Measurements from ENCODE around the gene LGALS3BP.
A peak's percentile ranks its signal among the peaks of the same experiment; 100 is the strongest.

LGALS3BP gene

GRCh38 chr17:78997231-78997741 is 17.6 kb upstream of the LGALS3BP start:
- no peak for DNase-seq (ENCODE audit: low read depth)
- H3K4me3 ChIP-seq (ENCODE audit: control insufficient read depth, low read depth, low read length), result no peak overlapping the region
- TF ChIP-seq, protein P1, sequence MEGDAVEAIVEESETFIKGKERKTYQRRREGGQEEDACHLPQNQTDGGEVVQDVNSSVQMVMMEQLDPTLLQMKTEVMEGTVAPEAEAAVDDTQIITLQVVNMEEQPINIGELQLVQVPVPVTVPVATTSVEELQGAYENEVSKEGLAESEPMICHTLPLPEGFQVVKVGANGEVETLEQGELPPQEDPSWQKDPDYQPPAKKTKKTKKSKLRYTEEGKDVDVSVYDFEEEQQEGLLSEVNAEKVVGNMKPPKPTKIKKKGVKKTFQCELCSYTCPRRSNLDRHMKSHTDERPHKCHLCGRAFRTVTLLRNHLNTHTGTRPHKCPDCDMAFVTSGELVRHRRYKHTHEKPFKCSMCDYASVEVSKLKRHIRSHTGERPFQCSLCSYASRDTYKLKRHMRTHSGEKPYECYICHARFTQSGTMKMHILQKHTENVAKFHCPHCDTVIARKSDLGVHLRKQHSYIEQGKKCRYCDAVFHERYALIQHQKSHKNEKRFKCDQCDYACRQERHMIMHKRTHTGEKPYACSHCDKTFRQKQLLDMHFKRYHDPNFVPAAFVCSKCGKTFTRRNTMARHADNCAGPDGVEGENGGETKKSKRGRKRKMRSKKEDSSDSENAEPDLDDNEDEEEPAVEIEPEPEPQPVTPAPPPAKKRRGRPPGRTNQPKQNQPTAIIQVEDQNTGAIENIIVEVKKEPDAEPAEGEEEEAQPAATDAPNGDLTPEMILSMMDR (conservative IDR thresholded peaks at IDR 0.05; ENCODE audit: control insufficient read depth, insufficient read depth, low read depth, low read length), result no peak

- DNase-seq (ENCODE audit: low read depth), result no peak
- H3K4me3 ChIP-seq (ENCODE audit: control insufficient read depth, low read depth, low read length), result no peak overlapping the region
- TF ChIP-seq, protein P1 (conservative IDR thresholded peaks at IDR 0.05; ENCODE audit: control insufficient read depth, insufficient read depth, low read depth, low read length), result no peak
Observed at GRCh38 chr17:78996781-78997201, 17.1 kb upstream of the LGALS3BP start.

DNA sequence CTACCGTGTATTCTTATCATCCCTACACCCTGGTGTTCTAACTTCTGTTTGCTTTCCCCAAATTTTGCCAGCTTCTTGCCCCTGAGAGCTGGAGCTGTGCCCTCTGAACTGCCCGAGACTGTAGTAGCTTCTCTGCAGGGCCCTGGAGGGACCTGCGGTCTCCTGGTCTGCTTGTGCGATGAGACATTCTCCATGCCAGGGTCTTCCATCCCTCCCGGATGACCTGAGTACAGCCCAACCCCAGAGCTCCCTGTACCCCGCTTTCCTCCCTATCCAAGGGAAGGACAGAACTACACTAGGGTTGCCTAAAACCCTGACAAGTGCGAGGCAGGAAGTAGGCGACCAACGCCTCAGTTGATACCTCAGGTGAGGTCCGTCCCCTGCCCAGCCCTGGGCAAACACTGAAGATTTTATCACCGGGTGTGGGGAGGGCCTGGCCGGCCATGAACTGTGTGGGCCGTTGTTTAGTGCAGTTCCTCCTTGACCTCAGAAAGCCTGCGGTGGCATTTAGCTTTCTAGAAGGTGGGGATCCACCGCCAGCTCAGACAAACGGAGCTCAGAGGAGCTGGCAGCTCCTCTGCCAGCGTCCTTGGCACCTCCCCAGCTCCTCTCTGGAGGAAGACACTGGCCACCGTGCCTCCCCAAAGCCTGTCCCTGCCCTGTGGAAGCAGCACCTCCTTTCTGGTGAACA is 16.2 kb upstream of the LGALS3BP start:
- TF ChIP-seq, protein P1 (conservative IDR thresholded peaks at IDR 0.05; ENCODE audit: control insufficient read depth, insufficient read depth, low read depth, low read length), result no peak

GRCh38 chr17:78995022-78995760 is 15.5 kb upstream of the LGALS3BP start:
- H3K4me3 ChIP-seq (ENCODE audit: control insufficient read depth, low read depth, low read length), result no peak overlapping the region
- TF ChIP-seq, protein P1 (conservative IDR thresholded peaks at IDR 0.05; ENCODE audit: control insufficient read depth, insufficient read depth, low read depth, low read length), result no peak
- DNase-seq (ENCODE audit: low read depth), result no peak

More for the DNA sequence above, 16.2 kb upstream of the LGALS3BP start:
- H3K4me3 ChIP-seq (ENCODE audit: control insufficient read depth, low read depth, low read length), result no peak overlapping the region
- DNase-seq (ENCODE audit: low read depth), result no peak

GRCh38 chr17:78993981-78994671 is 14.4 kb upstream of the LGALS3BP start:
- DNase-seq (ENCODE audit: low read depth), result no peak
- no peak overlapping the region for H3K4me3 ChIP-seq (ENCODE audit: control insufficient read depth, low read depth, low read length)
- TF ChIP-seq, protein P1 (conservative IDR thresholded peaks at IDR 0.05; ENCODE audit: control insufficient read depth, insufficient read depth, low read depth, low read length), result no peak

GRCh38 chr17:78993241-78993956 is 13.7 kb upstream of the LGALS3BP start:
- DNase-seq (ENCODE audit: low read depth), result peak; percentile 54
- TF ChIP-seq, protein P1 (conservative IDR thresholded peaks at IDR 0.05; ENCODE audit: control insufficient read depth, insufficient read depth, low read depth, low read length), result peak; percentile 68

More at GRCh38 chr17:78993241-78993956, 13.7 kb upstream of the LGALS3BP start:
- H3K4me3 ChIP-seq (ENCODE audit: control insufficient read depth, low read depth, low read length), result no peak overlapping the region
